Measurements from ENCODE around the gene TIMM9.

The TIMM9 gene, protein sequence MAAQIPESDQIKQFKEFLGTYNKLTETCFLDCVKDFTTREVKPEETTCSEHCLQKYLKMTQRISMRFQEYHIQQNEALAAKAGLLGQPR

DNA sequence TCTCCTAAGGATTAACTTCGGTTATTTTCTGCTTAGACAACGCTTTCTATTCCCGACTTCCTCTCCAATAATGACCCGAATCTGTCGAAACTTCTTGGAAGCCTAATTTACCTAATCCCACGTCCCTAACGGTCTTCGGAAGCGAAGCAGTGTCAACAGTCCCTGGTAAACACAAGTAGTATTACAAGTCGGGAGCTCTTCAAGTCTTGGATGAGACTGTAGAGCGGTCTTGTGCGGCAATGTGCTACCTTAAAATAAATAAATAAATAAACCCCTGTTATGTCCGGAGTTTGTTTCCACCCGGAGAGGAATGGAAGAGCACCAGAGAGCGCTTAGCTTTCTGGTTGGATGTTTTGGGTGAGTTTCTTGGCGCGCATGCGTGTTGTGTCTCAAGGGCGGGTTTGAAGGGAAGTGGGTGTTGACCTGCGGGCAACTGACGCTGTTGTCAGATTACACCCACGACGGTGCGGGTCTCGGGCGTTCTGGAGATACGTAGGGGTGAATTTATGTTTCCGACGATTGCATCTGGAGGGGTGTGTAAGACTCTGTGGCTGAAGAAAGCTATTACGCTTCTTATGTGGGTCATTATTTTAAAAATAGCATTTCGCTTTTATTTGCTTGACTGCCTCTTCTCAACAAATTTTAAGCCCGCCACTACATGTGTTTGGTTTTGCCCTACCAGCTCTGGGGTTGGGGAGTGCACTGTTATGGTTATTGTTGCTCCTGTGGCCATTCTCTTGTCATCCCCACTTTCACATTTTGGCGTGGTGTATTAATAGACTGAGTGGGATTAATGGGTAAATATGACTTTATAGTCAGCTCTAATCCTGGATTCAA lies at the start of gene TIMM9, which contains the start of gene KIAA0586:
Gene TIMM9 (minus strand): TSS at position 251 of the 837 bp plus-strand sequence. CDS start 15,586 bp downstream, outside the sequence.
Gene KIAA0586 (plus strand): TSS at position 439 of the 837 bp plus-strand sequence. CDS start 546 bp downstream, outside the sequence.
- H3K4me3 ChIP-seq (ENCODE audit: low read depth, low read length): peak within 1 kb of the TSS; percentile 89
- ChIA-PET CTCF (interaction anchor here (1.0 to 6.1 kb wide), 2 partner anchors 32 to 628 kb away, joined by 3 to 32 read pairs; partner anchors contain the start of gene TOMM20L), POLR2A (interaction anchor here (0.6 to 0.9 kb wide), 3 partner anchors 22 to 320 kb away, joined by 3 to 6 read pairs (median 3); no protein-coding TSS in a partner anchor)
- DNase-seq (ENCODE audit: low read depth, low spot score): peak; percentile 91
- TF ChIP-seq CTCF (IDR thresholded peaks at IDR 0.05; ENCODE audit: insufficient read depth, low read length, missing control alignments): no peak

DNA sequence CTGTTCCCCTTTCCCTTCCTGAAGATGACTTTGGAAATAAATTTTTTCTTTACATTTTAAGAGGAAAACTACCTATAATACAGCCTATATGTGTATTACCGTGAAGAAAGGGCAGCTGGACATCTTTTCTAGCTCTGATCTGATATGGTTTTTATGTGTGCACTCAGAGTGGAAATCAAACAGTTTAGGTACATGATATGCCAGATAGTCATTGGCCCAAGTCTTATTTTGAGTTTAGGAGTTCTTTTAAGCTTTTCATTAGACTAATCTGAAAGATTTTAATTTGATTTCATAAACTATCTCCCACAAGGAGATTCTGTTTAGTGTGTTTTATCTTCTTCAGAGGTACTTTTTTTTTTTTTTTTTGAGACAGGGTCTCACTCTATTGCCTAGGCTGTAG lies 49.0 kb upstream of the TIMM9 start:
- no peak overlapping the region for H3K4me3 ChIP-seq (ENCODE audit: low read depth, low read length)
- TF ChIP-seq CTCF (IDR thresholded peaks at IDR 0.05; ENCODE audit: insufficient read depth, low read length, missing control alignments): no peak
- ChIA-PET POLR2A (no interaction called here), CTCF (interaction anchor here (0.9 kb wide), 1 partner anchor 25 kb away, joined by 3 read pairs; no protein-coding TSS in a partner anchor)
- no peak for DNase-seq (ENCODE audit: low read depth, low spot score)

GRCh38 chr14:58469309-58469708 lies 42.0 kb upstream of the TIMM9 start:
- no peak for DNase-seq (ENCODE audit: low read depth, low spot score)
- no peak overlapping the region for H3K4me3 ChIP-seq (ENCODE audit: low read depth, low read length)
- no peak for TF ChIP-seq CTCF (IDR thresholded peaks at IDR 0.05; ENCODE audit: insufficient read depth, low read length, missing control alignments)
- ChIA-PET CTCF (no interaction called here), POLR2A (no interaction called here)

GRCh38 chr14:58467575-58467974 lies 40.2 kb upstream of the TIMM9 start:
- DNase-seq (ENCODE audit: low read depth, low spot score): no peak
- no peak overlapping the region for H3K4me3 ChIP-seq (ENCODE audit: low read depth, low read length)
- no peak for TF ChIP-seq CTCF (IDR thresholded peaks at IDR 0.05; ENCODE audit: insufficient read depth, low read length, missing control alignments)
- CTCF ChIA-PET: interaction anchor here (1.1 kb wide), 1 partner anchor 588 kb away, joined by 4 read pairs; no protein-coding TSS in a partner anchor
- POLR2A ChIA-PET: no interaction called here

- DNase-seq (ENCODE audit: low read depth, low spot score): no peak
- CTCF ChIA-PET: interaction anchor here (1.1 kb wide), 1 partner anchor 589 kb away, joined by 4 read pairs; no protein-coding TSS in a partner anchor
- no peak for TF ChIP-seq CTCF (IDR thresholded peaks at IDR 0.05; ENCODE audit: insufficient read depth, low read length, missing control alignments)
- H3K4me3 ChIP-seq (ENCODE audit: low read depth, low read length): no peak overlapping the region
- POLR2A ChIA-PET: no interaction called here
Observed at GRCh38 chr14:58466459-58466858, 39.1 kb upstream of the TIMM9 start.

DNA sequence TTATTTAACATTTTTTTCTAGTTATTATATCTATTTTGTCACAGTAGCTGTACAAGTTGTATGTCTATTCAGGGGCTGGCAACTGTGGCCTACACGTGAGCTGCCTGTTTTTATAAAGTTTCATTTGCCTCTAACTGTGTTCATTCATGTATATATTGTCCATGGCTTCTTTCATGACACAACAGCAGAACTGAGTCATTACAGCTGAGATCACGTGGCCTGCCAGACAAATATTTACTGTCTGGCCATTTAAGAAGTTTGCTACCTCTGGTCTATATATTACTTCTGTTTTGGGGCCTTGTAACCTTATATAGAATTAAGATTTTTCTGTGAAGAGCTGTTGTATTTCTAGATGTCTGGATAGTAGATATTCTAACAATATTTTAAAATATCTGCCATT lies 38.1 kb upstream of the TIMM9 start:
- H3K4me3 ChIP-seq (ENCODE audit: low read depth, low read length): no peak overlapping the region
- DNase-seq (ENCODE audit: low read depth, low spot score): no peak
- ChIA-PET CTCF (no interaction called here), POLR2A (no interaction called here)
- no peak for TF ChIP-seq CTCF (IDR thresholded peaks at IDR 0.05; ENCODE audit: insufficient read depth, low read length, missing control alignments)

Data from AG04449 (cell line).